ENCODE measurements around the gene NAT9. TPM values are rescaled to one million over a fixed set of nuclear protein-coding genes. Genes with fewer than 3 reads are reported as not detected.

NAT9 gene
- total and polyA plus RNA-seq, 2 of the 4 experiments (the other 2 are of a cell fraction): 48.9 to 62.0 TPM

- Histone ChIP-seq H3K56ac (ENCODE audit: extremely low read depth, insufficient read depth, low read length) (no peak overlapping the region), H4K8ac (ENCODE audit: low read depth in 2 of 2, low read length in 2 of 2) (no peak overlapping the region), H2AK5ac (ENCODE audit: low read depth, low read length) (no peak overlapping the region), H2AFZ (replicated peaks; ENCODE audit: low read length, poor library complexity) (no peak overlapping the region), H3K14ac (replicated peaks; ENCODE audit: low read depth, low read length) (no peak overlapping the region), H2BK5ac (ENCODE audit: low read depth, low read length, poor library complexity, severe bottlenecking) (no peak overlapping the region), H3K9ac (ENCODE audit: low read depth, low read length) (no peak overlapping the region), H4K91ac (ENCODE audit: insufficient read depth, low read depth, low read length) (no peak overlapping the region), H3K4me2 (ENCODE audit: low read depth, low read length) (no peak overlapping the region), H3K4me1 (ENCODE audit: control insufficient read depth, insufficient read depth, low read length) (no peaks in the 10 kb centered on the region), H2AK9ac (replicated peaks; ENCODE audit: low read depth, low read length, poor library complexity) (no peak overlapping the region), H3K4ac (ENCODE audit: low read depth, low read length) (no peak overlapping the region), H4K5ac (ENCODE audit: low read depth, low read length) (no peak overlapping the region), H2BK20ac (ENCODE audit: low read depth, low read length) (no peak overlapping the region), H3K27ac (ENCODE audit: insufficient read depth, low read length) (no peak overlapping the region), H3K79me1 (ENCODE audit: low read depth in 1 of 2, low read length in 2 of 2) (peaks cover 5 to 8% of the 10 kb centered on the region in 2 experiments; a peak in 3 of 4 replicates), H2BK15ac (ENCODE audit: low read depth, low read length) (no peak overlapping the region), H3K9me1 (ENCODE audit: insufficient read depth, low read length) (no peaks in the 10 kb centered on the region; the same call in 1 of the 2 replicates), H4K20me1 (ENCODE audit: insufficient read depth, low read length) (no peaks in the 10 kb centered on the region; the same call in 1 of the 2 replicates), H3K36me3 (ENCODE audit: control insufficient read depth, insufficient read depth, low read length) (peaks cover 26% of the 10 kb centered on the region), H3K23ac (ENCODE audit: low read depth, low read length) (no peak overlapping the region), H2BK120ac (ENCODE audit: low read depth, low read length) (no peak overlapping the region), H3K27me3 (ENCODE audit: control insufficient read depth, insufficient read depth, low read length) (no peaks in the 10 kb centered on the region), H3K4me3 (ENCODE audit: insufficient read depth, low read depth, low read length) (no peak overlapping the region), H3K18ac (ENCODE audit: low read depth, low read length) (no peak overlapping the region), H3K9me3 (ENCODE audit: control insufficient read depth, insufficient read depth, low read length) (no peaks in the 10 kb centered on the region)
- DNase-seq: no peak
- intact Hi-C loops (cut with micrococcal nuclease): no loop called here
- WGBS, 2 experiments (ENCODE audit: extremely low coverage in 2 of 2, insufficient read length in 1 of 2): no CpG with 5 or more reads among the region's 9 CpGs
- TF ChIP-seq CEBPB (IDR thresholded peaks at IDR 0.05; ENCODE audit: low read depth, low read length): no peak
- TF ChIP-seq FOS (IDR thresholded peaks at IDR 0.05; ENCODE audit: low read depth, low read length): no peak
- no peak for TF ChIP-seq RCOR1 (IDR thresholded peaks at IDR 0.05; ENCODE audit: insufficient replicate concordance, low read length)
- TF ChIP-seq CHD1 (IDR thresholded peaks at IDR 0.05; ENCODE audit: low read depth, low read length): no peak
- TF ChIP-seq MAZ (IDR thresholded peaks at IDR 0.05; ENCODE audit: borderline replicate concordance, low read depth, low read length): no peak
- TF ChIP-seq RFX5 (IDR thresholded peaks at IDR 0.05; ENCODE audit: low read depth, low read length): no peak
- TF ChIP-seq RAD21 (IDR thresholded peaks at IDR 0.05; ENCODE audit: low read length): no peak
- TF ChIP-seq, protein P1, sequence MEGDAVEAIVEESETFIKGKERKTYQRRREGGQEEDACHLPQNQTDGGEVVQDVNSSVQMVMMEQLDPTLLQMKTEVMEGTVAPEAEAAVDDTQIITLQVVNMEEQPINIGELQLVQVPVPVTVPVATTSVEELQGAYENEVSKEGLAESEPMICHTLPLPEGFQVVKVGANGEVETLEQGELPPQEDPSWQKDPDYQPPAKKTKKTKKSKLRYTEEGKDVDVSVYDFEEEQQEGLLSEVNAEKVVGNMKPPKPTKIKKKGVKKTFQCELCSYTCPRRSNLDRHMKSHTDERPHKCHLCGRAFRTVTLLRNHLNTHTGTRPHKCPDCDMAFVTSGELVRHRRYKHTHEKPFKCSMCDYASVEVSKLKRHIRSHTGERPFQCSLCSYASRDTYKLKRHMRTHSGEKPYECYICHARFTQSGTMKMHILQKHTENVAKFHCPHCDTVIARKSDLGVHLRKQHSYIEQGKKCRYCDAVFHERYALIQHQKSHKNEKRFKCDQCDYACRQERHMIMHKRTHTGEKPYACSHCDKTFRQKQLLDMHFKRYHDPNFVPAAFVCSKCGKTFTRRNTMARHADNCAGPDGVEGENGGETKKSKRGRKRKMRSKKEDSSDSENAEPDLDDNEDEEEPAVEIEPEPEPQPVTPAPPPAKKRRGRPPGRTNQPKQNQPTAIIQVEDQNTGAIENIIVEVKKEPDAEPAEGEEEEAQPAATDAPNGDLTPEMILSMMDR (conservative IDR thresholded peaks at IDR 0.05; ENCODE audit: low read depth, low read length): no peak
- no peak for TF ChIP-seq USF2 (IDR thresholded peaks at IDR 0.05; ENCODE audit: low read depth, low read length)
- TF ChIP-seq SMC3 (IDR thresholded peaks at IDR 0.05; ENCODE audit: low read depth, low read length): no peak
- TF ChIP-seq, protein P2, sequence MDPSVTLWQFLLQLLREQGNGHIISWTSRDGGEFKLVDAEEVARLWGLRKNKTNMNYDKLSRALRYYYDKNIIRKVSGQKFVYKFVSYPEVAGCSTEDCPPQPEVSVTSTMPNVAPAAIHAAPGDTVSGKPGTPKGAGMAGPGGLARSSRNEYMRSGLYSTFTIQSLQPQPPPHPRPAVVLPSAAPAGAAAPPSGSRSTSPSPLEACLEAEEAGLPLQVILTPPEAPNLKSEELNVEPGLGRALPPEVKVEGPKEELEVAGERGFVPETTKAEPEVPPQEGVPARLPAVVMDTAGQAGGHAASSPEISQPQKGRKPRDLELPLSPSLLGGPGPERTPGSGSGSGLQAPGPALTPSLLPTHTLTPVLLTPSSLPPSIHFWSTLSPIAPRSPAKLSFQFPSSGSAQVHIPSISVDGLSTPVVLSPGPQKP (IDR thresholded peaks at IDR 0.05; ENCODE audit: borderline replicate concordance, low read depth, low read length): no peak
- no peak for TF ChIP-seq MAFK (IDR thresholded peaks at IDR 0.05; ENCODE audit: low read depth, low read length)
- TF ChIP-seq POLR2A (IDR thresholded peaks at IDR 0.05; ENCODE audit: low read depth, low read length): no peak
- TF ChIP-seq BHLHE40 (IDR thresholded peaks at IDR 0.05; ENCODE audit: low read depth, low read length): no peak
- no peak for TF ChIP-seq NFE2L2 (IDR thresholded peaks at IDR 0.05; ENCODE audit: low read depth, low read length)
- ChIA-PET POLR2A (ENCODE audit: unreplicated experiment) (no interaction called here), CTCF (no interaction called here)
- no TSS peak for BruUV-seq (replicated peaks)
- dilution Hi-C loops (cut with HindIII; ENCODE audit: low sequenced_read_pairs, unreplicated experiment): no loop called here
- in situ Hi-C loops (cut with MboI; ENCODE audit: low sequenced_read_pairs): no loop called here
- ATAC-seq (ENCODE audit: low read depth): no peak
These were observed 9.8 kb upstream of the NAT9 start for GRCh38 chr17:74785981-74786360.

All from IMR-90 (cell line).